Measurements from ENCODE around the gene SECISBP2L.

Gene SECISBP2L

DNA sequence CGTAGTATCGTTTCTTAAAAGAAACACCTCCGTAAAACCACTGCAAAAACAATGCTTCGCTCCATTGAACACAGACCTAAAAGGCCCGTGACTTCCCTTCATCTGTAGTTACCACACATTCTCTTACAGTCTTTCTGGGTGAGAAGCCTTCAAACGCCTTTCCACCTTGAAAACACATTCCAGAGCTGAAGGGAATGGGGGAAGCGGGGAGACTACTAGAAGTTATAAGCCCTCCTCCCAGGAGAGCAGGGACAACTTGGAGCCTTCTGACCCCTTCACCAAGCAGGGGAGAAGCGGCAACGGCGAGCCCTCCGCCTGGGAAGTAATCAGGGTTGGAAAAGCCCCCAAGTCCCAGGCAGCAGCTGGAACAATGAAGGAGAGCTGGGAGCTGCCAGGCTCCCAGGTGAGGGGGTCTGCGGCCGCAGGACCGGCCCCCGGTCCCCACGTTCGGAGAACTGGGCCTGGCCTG is 461 bp downstream of the SECISBP2L start:
- Histone ChIP-seq H3K27me3 (no peaks in the 10 kb centered on the region), H3K4me3 (ENCODE audit: low read depth, low read length) (peak overlapping the region; percentile 95), H3K36me3 (no peaks in the 10 kb centered on the region), H3K9me3 (no peaks in the 10 kb centered on the region), H3K4me1 (no peaks in the 10 kb centered on the region)
- TF ChIP-seq, protein P1, sequence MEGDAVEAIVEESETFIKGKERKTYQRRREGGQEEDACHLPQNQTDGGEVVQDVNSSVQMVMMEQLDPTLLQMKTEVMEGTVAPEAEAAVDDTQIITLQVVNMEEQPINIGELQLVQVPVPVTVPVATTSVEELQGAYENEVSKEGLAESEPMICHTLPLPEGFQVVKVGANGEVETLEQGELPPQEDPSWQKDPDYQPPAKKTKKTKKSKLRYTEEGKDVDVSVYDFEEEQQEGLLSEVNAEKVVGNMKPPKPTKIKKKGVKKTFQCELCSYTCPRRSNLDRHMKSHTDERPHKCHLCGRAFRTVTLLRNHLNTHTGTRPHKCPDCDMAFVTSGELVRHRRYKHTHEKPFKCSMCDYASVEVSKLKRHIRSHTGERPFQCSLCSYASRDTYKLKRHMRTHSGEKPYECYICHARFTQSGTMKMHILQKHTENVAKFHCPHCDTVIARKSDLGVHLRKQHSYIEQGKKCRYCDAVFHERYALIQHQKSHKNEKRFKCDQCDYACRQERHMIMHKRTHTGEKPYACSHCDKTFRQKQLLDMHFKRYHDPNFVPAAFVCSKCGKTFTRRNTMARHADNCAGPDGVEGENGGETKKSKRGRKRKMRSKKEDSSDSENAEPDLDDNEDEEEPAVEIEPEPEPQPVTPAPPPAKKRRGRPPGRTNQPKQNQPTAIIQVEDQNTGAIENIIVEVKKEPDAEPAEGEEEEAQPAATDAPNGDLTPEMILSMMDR (IDR thresholded peaks at IDR 0.05; ENCODE audit: low read depth, low read length), result no peak
- peak; percentile 27 for DNase-seq

DNA sequence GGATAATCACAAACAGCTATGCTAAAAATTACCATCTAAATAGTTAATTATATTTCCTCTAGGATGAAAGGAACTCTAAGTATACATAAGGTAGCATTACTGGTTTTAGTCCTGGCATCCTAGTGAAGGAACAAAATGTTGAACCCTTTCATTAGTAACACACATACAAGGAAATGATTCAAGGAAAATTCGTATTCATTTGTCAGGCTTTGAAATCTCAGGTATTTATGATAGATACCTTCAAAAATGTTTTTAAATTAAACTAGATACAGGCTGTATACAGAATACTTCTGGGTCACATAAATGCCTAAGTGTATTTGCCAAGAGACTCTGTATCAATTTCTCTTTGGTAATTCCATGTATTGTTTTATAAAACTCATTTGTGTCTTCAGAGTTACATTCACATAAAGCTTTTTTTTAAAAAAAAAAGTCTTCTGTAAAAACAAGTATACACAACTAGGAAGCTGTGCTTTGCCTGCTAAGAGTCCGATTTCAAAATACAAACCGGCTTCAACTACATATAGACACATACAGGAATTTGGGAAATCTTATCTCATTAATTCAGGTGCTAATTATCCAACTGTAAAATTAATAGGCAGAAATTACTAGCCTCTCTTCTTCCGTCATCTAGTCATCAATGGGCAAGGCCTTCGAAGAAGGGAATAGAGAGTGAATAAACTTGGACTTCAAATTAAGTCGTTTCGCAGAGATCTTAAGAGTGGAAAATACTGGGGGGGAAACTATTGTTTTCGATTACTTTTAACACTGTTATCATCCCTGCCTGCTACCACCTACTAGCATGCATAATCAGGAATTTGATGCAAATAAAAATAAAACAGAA is 1.3 kb downstream of the SECISBP2L start:
- Histone ChIP-seq H3K4me3 (ENCODE audit: low read depth, low read length) (peak overlapping the region; percentile 95), H3K4me1 (no peaks in the 10 kb centered on the region), H3K27me3 (no peaks in the 10 kb centered on the region), H3K36me3 (no peaks in the 10 kb centered on the region), H3K9me3 (no peaks in the 10 kb centered on the region)
- no peak for DNase-seq
- TF ChIP-seq, protein P1 (IDR thresholded peaks at IDR 0.05; ENCODE audit: low read depth, low read length), result no peak

DNA sequence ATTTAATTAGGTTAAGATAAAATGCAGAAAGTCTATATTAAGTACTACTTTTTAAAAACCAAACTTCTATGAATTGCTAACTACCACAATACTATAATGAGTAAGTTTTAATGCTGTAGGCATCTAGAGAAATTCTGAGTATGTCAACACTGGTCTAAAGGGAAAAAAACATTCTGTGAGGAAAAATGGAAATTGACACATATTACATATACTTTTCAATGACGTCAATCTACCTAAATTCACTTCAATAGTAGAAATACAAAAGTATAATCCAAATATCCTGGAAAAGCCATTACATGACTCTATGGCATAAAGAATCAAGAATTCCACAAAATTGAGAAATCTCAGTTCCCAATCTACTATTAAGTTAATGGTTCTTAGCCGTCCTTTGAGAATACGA is 2.2 kb downstream of the SECISBP2L start:
- TF ChIP-seq, protein P1 (IDR thresholded peaks at IDR 0.05; ENCODE audit: low read depth, low read length), result no peak
- no peak for DNase-seq
- Histone ChIP-seq H3K27me3 (no peaks in the 10 kb centered on the region), H3K4me1 (no peaks in the 10 kb centered on the region), H3K36me3 (no peaks in the 10 kb centered on the region), H3K4me3 (ENCODE audit: low read depth, low read length) (no peak overlapping the region), H3K9me3 (no peaks in the 10 kb centered on the region)

DNA sequence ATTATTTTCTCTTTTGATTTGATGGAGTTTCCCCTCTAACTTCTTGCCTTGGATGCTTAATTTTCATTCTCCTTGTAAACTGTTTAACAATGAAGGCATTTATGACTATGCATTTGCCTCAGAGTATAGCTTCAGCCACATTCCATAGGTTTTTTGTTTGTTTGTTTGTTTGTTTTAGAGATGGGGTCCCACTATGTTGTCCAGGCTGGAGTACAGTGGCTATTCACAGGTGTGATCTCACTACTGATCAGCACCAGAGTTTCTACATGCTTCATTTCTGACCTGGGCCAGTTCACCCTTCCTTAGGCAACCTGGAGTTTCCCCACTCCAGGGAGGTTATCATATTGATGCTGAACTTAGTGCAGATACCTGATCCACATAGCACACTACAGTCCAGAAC is 4.1 kb downstream of the SECISBP2L start:
- Histone ChIP-seq H3K36me3 (no peaks in the 10 kb centered on the region), H3K9me3 (no peaks in the 10 kb centered on the region), H3K4me3 (ENCODE audit: low read depth, low read length) (no peak overlapping the region), H3K27me3 (no peaks in the 10 kb centered on the region), H3K4me1 (no peaks in the 10 kb centered on the region)
- TF ChIP-seq, protein P1 (IDR thresholded peaks at IDR 0.05; ENCODE audit: low read depth, low read length), result no peak
- DNase-seq, result no peak

DNA sequence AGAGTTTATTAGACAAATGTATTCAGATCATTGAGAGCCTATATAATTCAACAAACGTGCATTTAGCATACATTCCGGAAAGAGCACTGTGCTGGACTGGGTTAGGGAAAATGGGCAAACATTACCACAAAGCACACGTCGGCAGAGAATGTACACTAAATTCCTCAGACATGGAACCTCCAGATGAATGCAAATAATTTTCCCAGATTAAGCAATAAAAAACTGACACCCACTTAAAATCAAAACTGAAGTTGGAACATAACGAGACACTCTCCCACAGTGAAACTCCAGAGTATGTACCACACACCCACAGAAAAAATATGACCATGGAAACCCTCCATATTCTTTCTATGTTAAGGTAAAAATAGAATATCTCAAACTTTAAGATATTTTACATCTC is 4.8 kb downstream of the SECISBP2L start:
- H3K4me3 ChIP-seq (ENCODE audit: low read depth, low read length), result no peak overlapping the region
- H3K27me3 ChIP-seq, result no peaks in the 10 kb centered on the region
- H3K9me3 ChIP-seq, result no peaks in the 10 kb centered on the region
- TF ChIP-seq, protein P1 (IDR thresholded peaks at IDR 0.05; ENCODE audit: low read depth, low read length), result no peak
- no peak for DNase-seq
- no peaks in the 10 kb centered on the region for H3K4me1 ChIP-seq
- no peaks in the 10 kb centered on the region for H3K36me3 ChIP-seq

DNA sequence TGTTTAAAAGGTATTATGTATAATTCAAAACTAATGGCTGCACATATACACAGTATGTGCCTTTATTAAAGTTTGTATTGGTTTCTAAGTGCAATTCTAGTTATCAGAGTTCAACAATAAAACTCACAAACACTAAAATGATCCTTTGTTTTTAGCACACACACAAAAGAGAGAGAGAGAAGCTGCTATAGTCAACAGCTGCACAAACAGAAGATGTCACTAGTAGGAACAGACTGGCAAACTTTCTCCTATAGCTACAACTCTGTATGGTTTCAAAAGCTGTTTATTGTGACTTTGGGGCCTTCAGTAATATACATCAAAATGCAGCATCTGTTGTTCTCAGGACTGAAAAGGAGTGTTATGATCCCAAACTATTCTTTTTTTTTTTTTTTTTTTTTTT is 6.1 kb downstream of the SECISBP2L start:
- Histone ChIP-seq H3K9me3 (no peaks in the 10 kb centered on the region), H3K36me3 (peaks cover 3% of the 10 kb centered on the region; the same call in 1 of the 2 replicates), H3K27me3 (no peaks in the 10 kb centered on the region), H3K4me3 (ENCODE audit: low read depth, low read length) (no peak overlapping the region), H3K4me1 (no peaks in the 10 kb centered on the region)
- TF ChIP-seq, protein P1 (IDR thresholded peaks at IDR 0.05; ENCODE audit: low read depth, low read length), result no peak
- DNase-seq, result no peak

All from BE2C (cell line).